Karpas-422 (cell line): Measurements from ENCODE around the gene MXD1. TPM values are rescaled to one million over a fixed set of nuclear protein-coding genes. Genes with fewer than 3 reads are reported as not detected.

Experiments
- DNase-seq: peaks from one replicate; pipeline ENCODE4 v3.0.0-alpha.2; 2015
- H2AFZ ChIP-seq: fragments of 200-600 bp; sonication (generic); 2 replicates; pipeline ENCODE4 v1.6.1; 2014; ENCODE audit warnings: antibody characterized with exemption, low read length, mixed read lengths
- H3K27ac ChIP-seq: fragments of 200-600 bp; sonication (generic); 2 replicates; pipeline ENCODE4 v1.5.1; 2014; ENCODE audit warnings: mild to moderate bottlenecking, low read length, moderate library complexity
- H3K27me3 ChIP-seq: fragments of 200-600 bp; sonication (generic); 2 replicates; pipeline ENCODE4 v1.6.1; 2014; ENCODE audit warnings: low read length, mixed read lengths
- H3K36me3 ChIP-seq: fragments of 200-600 bp; sonication (generic); 2 replicates; pipeline ENCODE4 v1.6.1; 2014; ENCODE audit warnings: low read length, mixed read lengths; ENCODE audit not compliant: insufficient read depth
- H3K4me1 ChIP-seq: fragments of 200-600 bp; sonication (generic); 2 replicates; pipeline ENCODE4 v1.6.1; 2014; ENCODE audit warnings: mild to moderate bottlenecking, low read length, mixed read lengths
- H3K4me2 ChIP-seq: fragments of 200-600 bp; sonication (generic); 2 replicates; pipeline ENCODE4 v1.6.1; 2014; ENCODE audit warnings: low read length, low read depth, mild to moderate bottlenecking; ENCODE audit not compliant: poor library complexity, severe bottlenecking
- H3K4me3 ChIP-seq: fragments of 200-600 bp; sonication (generic); 2 replicates; pipeline ENCODE4 v1.5.1; 2014; ENCODE audit warnings: mild to moderate bottlenecking, antibody characterized with exemption, low read length, mixed read lengths
- H3K79me2 ChIP-seq: fragments of 200-600 bp; sonication (generic); 2 replicates; pipeline ENCODE4 v1.6.1; 2014; ENCODE audit warnings: mild to moderate bottlenecking, low read length, mixed read lengths
- H3K9ac ChIP-seq: fragments of 200-600 bp; sonication (generic); 2 replicates; pipeline ENCODE4 v1.6.0; 2014; ENCODE audit warnings: low read length
- H3K9me2 ChIP-seq: fragments of 200-600 bp; sonication (generic), shearing (Covaris generic); replicated peaks from 2 replicates; pipeline ENCODE4 v1.6.0; 2014; ENCODE audit warnings: mild to moderate bottlenecking, low read length, moderate library complexity; ENCODE audit not compliant: insufficient read depth
- H3K9me3 ChIP-seq: fragments of 300-700, 200-600 bp; sonication (generic); 2 replicates; pipeline ENCODE4 v1.6.1; 2014; ENCODE audit warnings: low read length, mixed read lengths
- H4K20me1 ChIP-seq: fragments of 200-600 bp; sonication (generic); 2 replicates; pipeline ENCODE4 v1.6.1; 2014; ENCODE audit warnings: mild to moderate bottlenecking, antibody characterized with exemption, low read length, low read depth; ENCODE audit not compliant: insufficient read depth
- total RNA-seq: library from RNA; depleted of rRNA; stranded (reverse); fragments of >200 nt; shearing (Covaris generic); gene quantifications from 2 replicates; pipeline ENCODE4 v1.2.3, GENCODE V29; 2014; ENCODE audit warnings: low replicate concordance

The MXD1 gene
- total RNA-seq, 1 experiment from 2014 or later, result 29.3 TPM

DNA sequence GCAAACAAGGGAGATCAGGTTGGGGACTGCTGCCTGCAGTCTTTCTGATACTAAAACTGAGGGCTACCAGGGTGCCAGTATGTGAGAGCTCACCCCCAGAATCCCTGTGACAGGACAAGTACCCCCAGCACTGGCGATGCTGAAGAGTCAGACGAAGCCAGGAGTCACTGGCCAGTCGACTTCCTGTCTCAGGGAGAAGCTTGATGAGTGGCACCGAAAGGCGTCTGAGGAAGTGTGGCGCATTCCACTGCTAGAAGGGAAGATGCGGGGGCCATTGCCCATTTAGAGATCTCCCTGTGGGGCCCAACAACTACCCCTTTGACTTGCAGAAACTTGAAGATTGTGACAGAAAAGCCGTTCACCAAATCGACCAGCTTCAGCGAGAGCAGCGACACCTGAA is 22.0 kb downstream of the MXD1 start:
- H3K9me3 ChIP-seq, result no peaks in the 10 kb centered on the region
- peaks cover 15% of the 10 kb centered on the region for H3K79me2 ChIP-seq
- H3K4me1 ChIP-seq, result peaks cover 10% of the 10 kb centered on the region
- no peaks in the 10 kb centered on the region for H4K20me1 ChIP-seq
- no peak overlapping the region for H3K4me3 ChIP-seq
- no peak overlapping the region for H2AFZ ChIP-seq
- no peaks in the 10 kb centered on the region for H3K27me3 ChIP-seq
- H3K4me2 ChIP-seq, result no peak overlapping the region
- no peak overlapping the region for H3K27ac ChIP-seq
- no peaks in the 10 kb centered on the region for H3K9me2 ChIP-seq
- DNase-seq, result no peak
- H3K36me3 ChIP-seq, result peaks cover 55% of the 10 kb centered on the region; the same call in 1 of the 2 replicates
- no peak overlapping the region for H3K9ac ChIP-seq

DNA sequence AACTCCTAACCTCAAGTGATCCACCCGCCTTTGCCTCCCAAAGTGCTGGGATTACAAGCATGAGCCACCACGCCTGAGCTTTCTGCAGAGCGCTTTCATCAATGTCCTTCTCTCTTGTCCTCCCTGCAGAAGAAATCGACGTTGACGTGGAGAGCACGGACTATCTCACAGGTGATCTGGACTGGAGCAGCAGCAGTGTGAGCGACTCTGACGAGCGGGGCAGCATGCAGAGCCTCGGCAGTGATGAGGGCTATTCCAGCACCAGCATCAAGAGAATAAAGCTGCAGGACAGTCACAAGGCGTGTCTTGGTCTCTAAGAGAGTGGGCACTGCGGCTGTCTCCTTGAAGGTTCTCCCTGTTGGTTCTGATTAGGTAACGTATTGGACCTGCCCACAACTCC is 23.1 kb downstream of the MXD1 start:
- Histone ChIP-seq H3K9ac (no peak overlapping the region), H2AFZ (no peak overlapping the region), H3K4me2 (no peak overlapping the region), H3K4me3 (no peak overlapping the region), H3K9me3 (no peaks in the 10 kb centered on the region), H3K79me2 (peaks cover 8% of the 10 kb centered on the region), H3K27ac (no peak overlapping the region), H3K9me2 (no peaks in the 10 kb centered on the region), H3K27me3 (no peaks in the 10 kb centered on the region), H3K4me1 (peaks cover 6% of the 10 kb centered on the region), H3K36me3 (peaks cover 63% of the 10 kb centered on the region; the same call in 1 of the 2 replicates), H4K20me1 (no peaks in the 10 kb centered on the region)
- no peak for DNase-seq

DNA sequence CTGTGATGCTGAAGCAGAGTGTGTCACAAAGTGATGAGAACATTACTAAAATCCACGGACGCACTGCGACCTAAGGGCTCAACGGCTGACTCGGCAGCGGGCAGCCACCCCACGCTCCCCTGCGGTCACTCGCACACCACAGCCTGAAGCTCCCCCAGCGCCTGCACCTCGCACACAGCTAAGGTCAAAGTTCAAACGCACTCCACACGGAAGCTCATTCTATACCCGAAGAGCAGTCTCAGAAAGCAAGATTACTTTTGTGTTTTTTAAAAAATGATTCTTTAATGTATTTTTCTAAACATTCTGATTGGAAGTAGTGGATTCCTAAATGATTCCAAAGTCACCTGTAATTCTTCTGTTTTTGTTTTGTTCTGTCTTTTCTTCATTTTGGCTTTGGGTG is 24.8 kb downstream of the MXD1 start:
- H3K9me2 ChIP-seq, result no peaks in the 10 kb centered on the region
- no peaks in the 10 kb centered on the region for H3K79me2 ChIP-seq
- no peak overlapping the region for H3K9ac ChIP-seq
- peaks cover 60% of the 10 kb centered on the region; the same call in 1 of the 2 replicates for H3K36me3 ChIP-seq
- DNase-seq, result no peak
- no peak overlapping the region for H3K4me3 ChIP-seq
- no peaks in the 10 kb centered on the region for H3K27me3 ChIP-seq
- H3K4me2 ChIP-seq, result no peak overlapping the region
- no peaks in the 10 kb centered on the region for H3K4me1 ChIP-seq
- no peak overlapping the region for H3K27ac ChIP-seq
- no peaks in the 10 kb centered on the region for H4K20me1 ChIP-seq
- no peaks in the 10 kb centered on the region for H3K9me3 ChIP-seq
- H2AFZ ChIP-seq, result no peak overlapping the region

DNA sequence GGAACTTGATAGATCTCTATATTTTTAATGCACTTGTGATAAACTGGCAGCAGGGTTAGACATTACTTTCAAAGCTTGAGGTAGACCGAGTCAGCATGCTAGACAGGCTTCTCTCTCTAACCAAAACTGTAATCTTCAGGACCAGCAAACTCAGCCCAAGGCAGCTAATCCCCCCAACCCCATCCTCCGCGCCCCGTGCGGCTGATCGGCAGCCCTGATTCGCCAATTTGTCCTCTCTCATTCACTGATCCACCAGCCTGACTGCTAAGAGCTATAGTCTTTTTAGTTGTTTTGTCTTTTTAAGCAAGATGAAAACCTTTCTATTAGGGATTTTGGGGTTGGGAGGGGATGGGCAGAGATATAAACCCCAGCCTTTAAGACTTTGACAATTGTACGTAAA is 25.8 kb downstream of the MXD1 start:
- H3K27ac ChIP-seq, result no peak overlapping the region
- no peaks in the 10 kb centered on the region for H4K20me1 ChIP-seq
- no peak overlapping the region for H3K4me2 ChIP-seq
- DNase-seq, result no peak
- H3K4me3 ChIP-seq, result no peak overlapping the region
- no peaks in the 10 kb centered on the region for H3K79me2 ChIP-seq
- no peak overlapping the region for H2AFZ ChIP-seq
- no peaks in the 10 kb centered on the region for H3K4me1 ChIP-seq
- H3K9me3 ChIP-seq, result no peaks in the 10 kb centered on the region
- H3K9me2 ChIP-seq, result no peaks in the 10 kb centered on the region
- H3K27me3 ChIP-seq, result no peaks in the 10 kb centered on the region
- H3K36me3 ChIP-seq, result peaks cover 52% of the 10 kb centered on the region; the same call in 1 of the 2 replicates
- H3K9ac ChIP-seq, result no peak overlapping the region

DNA sequence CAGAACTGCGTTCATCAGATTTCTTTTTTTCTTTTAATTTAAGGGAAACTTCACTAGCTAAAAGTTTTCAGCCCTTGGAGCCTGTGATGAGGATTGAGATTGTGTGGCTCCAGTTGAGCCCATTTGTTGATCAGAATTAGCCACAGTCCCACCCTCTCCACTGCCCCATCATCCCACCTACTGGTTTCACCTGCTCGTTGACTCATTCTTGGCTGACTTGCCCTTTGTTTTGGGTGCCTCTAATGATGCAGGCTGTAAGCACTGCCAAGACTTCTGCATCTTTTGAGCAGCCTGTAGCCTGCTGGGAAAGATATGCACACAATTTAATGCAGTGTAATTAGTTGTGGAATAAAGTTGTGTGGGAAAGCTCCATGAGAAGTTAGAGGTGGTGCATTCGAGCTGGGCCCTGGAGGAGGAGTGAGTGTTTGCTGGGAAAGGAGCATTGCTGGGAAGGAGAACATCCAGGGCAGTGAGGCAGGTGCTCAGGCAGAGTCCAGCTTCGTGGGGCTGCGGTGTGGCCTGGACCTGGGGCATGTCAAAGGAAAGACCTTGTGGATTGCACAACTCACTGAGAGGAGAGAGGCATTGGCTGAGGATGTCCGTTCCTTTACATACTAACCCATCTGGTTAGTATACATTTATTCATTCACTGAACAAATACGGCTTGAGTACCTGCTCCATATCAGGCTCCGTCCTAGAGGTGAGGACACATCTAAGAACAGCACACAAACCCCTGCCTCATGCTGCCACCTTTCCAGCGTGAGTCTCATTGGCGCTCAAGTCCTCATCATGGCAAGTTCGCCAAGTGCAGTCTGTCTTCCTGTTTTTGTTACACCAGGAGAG is 28.3 kb downstream of the MXD1 start:
- H3K4me2 ChIP-seq, result no peak overlapping the region
- DNase-seq, result no peak
- H3K9ac ChIP-seq, result no peak overlapping the region

DNA sequence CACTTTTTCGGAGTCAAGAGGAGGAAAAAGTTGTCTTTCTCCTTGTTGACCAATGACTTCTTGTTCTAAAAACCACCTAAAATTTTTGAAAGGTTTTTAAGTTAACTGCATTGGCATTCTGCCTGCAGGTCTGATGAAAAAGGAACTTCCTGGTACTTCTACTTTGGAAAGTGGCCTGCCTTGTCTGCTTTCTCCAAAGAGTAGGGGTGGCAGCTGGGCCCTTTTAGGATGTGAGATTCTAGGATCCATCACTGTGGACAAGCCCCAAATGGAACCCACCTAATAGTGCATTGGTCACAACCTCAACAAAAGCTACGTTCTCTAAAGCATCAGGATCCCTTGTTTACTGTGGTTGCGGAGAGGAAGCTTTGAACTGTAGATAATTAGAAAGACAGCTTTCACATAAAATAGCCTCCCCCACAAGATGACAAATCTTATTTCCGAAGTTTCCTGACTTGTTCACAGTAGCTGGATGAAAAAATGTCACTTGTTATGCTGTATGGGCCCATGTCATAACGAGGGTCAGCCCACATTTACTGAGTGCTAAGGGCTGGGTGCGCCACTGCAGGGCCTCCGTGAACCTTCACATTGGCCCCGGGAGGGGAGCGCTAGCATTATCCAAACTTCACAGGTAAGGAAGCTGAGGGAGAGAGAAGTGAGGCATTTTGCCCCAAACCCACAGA is 29.1 kb downstream of the MXD1 start:
- Histone ChIP-seq H3K4me3 (no peak overlapping the region), H3K27ac (no peak overlapping the region), H4K20me1 (no peaks in the 10 kb centered on the region), H3K4me1 (no peaks in the 10 kb centered on the region), H3K79me2 (no peaks in the 10 kb centered on the region), H3K9me3 (no peaks in the 10 kb centered on the region), H3K9ac (no peak overlapping the region), H3K36me3 (peaks cover 30% of the 10 kb centered on the region; the same call in 1 of the 2 replicates), H2AFZ (no peak overlapping the region), H3K4me2 (no peak overlapping the region), H3K9me2 (no peaks in the 10 kb centered on the region), H3K27me3 (no peaks in the 10 kb centered on the region)
- no peak for DNase-seq

More for the DNA sequence above, 28.3 kb downstream of the MXD1 start:
- H3K9me2 ChIP-seq, result no peaks in the 10 kb centered on the region
- H3K4me3 ChIP-seq, result no peak overlapping the region
- H2AFZ ChIP-seq, result no peak overlapping the region
- H4K20me1 ChIP-seq, result no peaks in the 10 kb centered on the region
- H3K27ac ChIP-seq, result no peak overlapping the region
- H3K4me1 ChIP-seq, result no peaks in the 10 kb centered on the region
- no peaks in the 10 kb centered on the region for H3K27me3 ChIP-seq
- no peaks in the 10 kb centered on the region for H3K79me2 ChIP-seq
- H3K36me3 ChIP-seq, result peaks cover 38% of the 10 kb centered on the region; the same call in 1 of the 2 replicates
- no peaks in the 10 kb centered on the region for H3K9me3 ChIP-seq

DNA sequence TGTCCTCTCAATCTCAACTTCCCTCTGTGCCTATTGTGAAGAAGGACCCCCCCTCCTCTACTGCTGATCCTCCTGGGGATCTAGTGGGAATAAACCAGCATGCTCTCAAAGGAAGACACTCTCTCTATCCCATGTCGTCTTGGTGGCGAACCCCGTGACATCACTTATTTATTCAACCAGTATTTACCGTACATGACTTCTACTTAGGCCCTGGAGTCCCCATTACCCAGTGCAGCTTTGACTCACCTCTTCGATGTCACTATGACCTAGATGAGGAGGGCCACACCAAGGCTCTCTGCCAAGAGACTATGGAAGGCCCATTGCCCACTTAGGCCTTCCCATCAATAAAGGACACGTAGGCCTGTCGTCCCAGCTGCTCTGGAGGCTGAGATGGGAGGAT is 29.8 kb downstream of the MXD1 start:
- Histone ChIP-seq H3K4me2 (no peak overlapping the region), H3K36me3 (peaks cover 24% of the 10 kb centered on the region; the same call in 1 of the 2 replicates), H3K9me3 (no peaks in the 10 kb centered on the region), H3K9me2 (no peaks in the 10 kb centered on the region), H3K9ac (no peak overlapping the region), H3K27me3 (no peaks in the 10 kb centered on the region), H3K27ac (no peak overlapping the region), H4K20me1 (no peaks in the 10 kb centered on the region), H3K79me2 (no peaks in the 10 kb centered on the region), H3K4me3 (no peak overlapping the region), H2AFZ (no peak overlapping the region), H3K4me1 (no peaks in the 10 kb centered on the region)
- DNase-seq, result no peak

DNA sequence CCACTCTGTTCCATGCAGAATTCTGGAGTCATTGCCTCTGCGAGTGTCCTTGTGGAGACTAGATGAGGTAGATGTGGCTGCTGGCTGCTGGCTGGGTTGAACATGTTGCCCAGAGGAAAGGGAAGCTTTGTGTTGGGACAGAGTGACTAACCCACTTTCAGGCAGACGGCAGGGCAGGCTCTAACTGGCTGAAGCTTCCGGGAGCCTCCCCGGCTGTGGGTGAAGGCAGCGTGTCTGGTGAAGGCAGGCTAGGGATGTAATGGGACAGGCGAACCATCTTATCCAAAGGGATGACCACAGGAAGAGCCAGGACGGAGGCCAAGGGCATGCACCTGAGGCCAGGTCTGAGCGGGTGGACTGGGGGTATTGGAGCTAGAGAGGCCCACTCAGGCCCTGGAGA is 30.5 kb downstream of the MXD1 start:
- Histone ChIP-seq H3K9me2 (no peaks in the 10 kb centered on the region), H3K79me2 (no peaks in the 10 kb centered on the region), H3K27me3 (no peaks in the 10 kb centered on the region), H2AFZ (no peak overlapping the region), H3K9ac (no peak overlapping the region), H3K4me3 (no peak overlapping the region), H3K27ac (no peak overlapping the region), H3K9me3 (no peaks in the 10 kb centered on the region), H3K36me3 (peaks cover 17% of the 10 kb centered on the region; the same call in 1 of the 2 replicates), H3K4me1 (no peaks in the 10 kb centered on the region), H4K20me1 (no peaks in the 10 kb centered on the region), H3K4me2 (no peak overlapping the region)
- no peak for DNase-seq
